ENCODE measurements around the gene LCN12. TPM values are rescaled to one million over a fixed set of nuclear protein-coding genes. Genes with fewer than 3 reads are reported as not detected.

Gene LCN12
- total RNA-seq: 0.54 TPM

GRCh38 chr9:136951541-136952320 lies at the start of gene LCN12:
Gene LCN12, plus strand, starts transcription at chr9:136952273. Its CDS starts 55 bp downstream, at chr9:136952328.
- no peak for DNase-seq (ENCODE audit: low read depth in 2 of 3, low spot score in 2 of 3)

- DNase-seq (ENCODE audit: low read depth in 2 of 3, low spot score in 2 of 3): no peak
Observed at GRCh38 chr9:136903041-136903554, 49.0 kb upstream of the LCN12 start.

- DNase-seq (ENCODE audit: low read depth in 2 of 3, low spot score in 2 of 3): no peak
Observed at GRCh38 chr9:136906266-136906665, 45.8 kb upstream of the LCN12 start.

- DNase-seq (ENCODE audit: low read depth in 2 of 3, low spot score in 2 of 3): no peak
Observed at GRCh38 chr9:136907011-136907914, 44.8 kb upstream of the LCN12 start.

- no peak for DNase-seq (ENCODE audit: low read depth in 2 of 3, low spot score in 2 of 3)
Observed at GRCh38 chr9:136910197-136910900, 41.7 kb upstream of the LCN12 start.

- DNase-seq (ENCODE audit: low read depth in 2 of 3, low spot score in 2 of 3): peak in 1 of 3 donors; percentile 13
Observed at GRCh38 chr9:136910901-136911245, 41.2 kb upstream of the LCN12 start.

- DNase-seq (ENCODE audit: low read depth in 2 of 3, low spot score in 2 of 3): no peak
Observed at GRCh38 chr9:136913701-136914438, 38.2 kb upstream of the LCN12 start.

- DNase-seq (ENCODE audit: low read depth in 2 of 3, low spot score in 2 of 3): no peak
Observed at GRCh38 chr9:136915632-136916329, 36.3 kb upstream of the LCN12 start.

- no peak for DNase-seq (ENCODE audit: low read depth in 2 of 3, low spot score in 2 of 3)
Observed at GRCh38 chr9:136916330-136917184, 35.5 kb upstream of the LCN12 start.

GRCh38 chr9:136917902-136918301 lies 34.2 kb upstream of the LCN12 start:
- DNase-seq (ENCODE audit: low read depth in 2 of 3, low spot score in 2 of 3): no peak

- no peak for DNase-seq (ENCODE audit: low read depth in 2 of 3, low spot score in 2 of 3)
Observed at GRCh38 chr9:136920069-136920468, 32.0 kb upstream of the LCN12 start.

GRCh38 chr9:136920734-136921231 lies 31.3 kb upstream of the LCN12 start:
- DNase-seq (ENCODE audit: low read depth in 2 of 3, low spot score in 2 of 3): no peak

GRCh38 chr9:136921307-136921706 lies 30.8 kb upstream of the LCN12 start:
- DNase-seq (ENCODE audit: low read depth in 2 of 3, low spot score in 2 of 3): no peak

GRCh38 chr9:136921718-136922117 lies 30.4 kb upstream of the LCN12 start:
- DNase-seq (ENCODE audit: low read depth in 2 of 3, low spot score in 2 of 3): no peak

- DNase-seq (ENCODE audit: low read depth in 2 of 3, low spot score in 2 of 3): no peak
Observed at GRCh38 chr9:136922540-136922939, 29.5 kb upstream of the LCN12 start.

GRCh38 chr9:136923881-136924280 lies 28.2 kb upstream of the LCN12 start:
- no peak for DNase-seq (ENCODE audit: low read depth in 2 of 3, low spot score in 2 of 3)

- no peak for DNase-seq (ENCODE audit: low read depth in 2 of 3, low spot score in 2 of 3)
Observed at GRCh38 chr9:136925414-136926153, 26.5 kb upstream of the LCN12 start.

- no peak for DNase-seq (ENCODE audit: low read depth in 2 of 3, low spot score in 2 of 3)
Observed at GRCh38 chr9:136926154-136926704, 25.8 kb upstream of the LCN12 start.
